Neural crest cell (in vitro differentiated cells): Measurements from ENCODE around the gene KMT2E. TPM values are rescaled to one million over a fixed set of nuclear protein-coding genes. Genes with fewer than 3 reads are reported as not detected.
"Not testable (repeated sequence)": the region's sequence is repeated elsewhere in the genome, so short reads cannot be mapped to it uniquely, and the experiment has no call there.

Experiments
- DNase-seq: peaks from one replicate; pipeline ENCODE4 v3.0.0; 2021; ENCODE audit warnings: low read depth, mixed read lengths, low spot score
- H3K27ac Mint-ChIP-seq: one replicate; pipeline ENCODE4 v1.8.0; 2021; ENCODE audit warnings: mild to moderate bottlenecking, mixed read lengths; ENCODE audit not compliant: unreplicated experiment
- H3K27me3 Mint-ChIP-seq: 2 replicates; pipeline ENCODE4 v1.8.0; 2021; ENCODE audit warnings: low read depth, mild to moderate bottlenecking, mixed read lengths
- H3K36me3 Mint-ChIP-seq: 2 replicates; pipeline ENCODE4 v1.8.0; 2021; ENCODE audit warnings: low read depth, mild to moderate bottlenecking, mixed read lengths
- H3K4me1 Mint-ChIP-seq: 2 replicates; pipeline ENCODE4 v1.8.0; 2021; ENCODE audit warnings: mixed read lengths
- H3K4me3 Mint-ChIP-seq: one replicate; pipeline ENCODE4 v1.8.0; 2021; ENCODE audit warnings: mild to moderate bottlenecking, mixed read lengths
- H3K9me3 Mint-ChIP-seq: 2 replicates; pipeline ENCODE4 v1.8.0; 2021; ENCODE audit warnings: mixed read lengths
- total RNA-seq: library from RNA; stranded (reverse); gene quantifications from 2 replicates; pipeline ENCODE4 v1.2.1, GENCODE V29; 2021
- TF ChIP-seq, protein P1 (sequence below): fragments of 200-600 bp; sonication (generic); conservative IDR thresholded peaks from 2 replicates; pipeline ENCODE4 v1.5.0; 2021; ENCODE audit warnings: antibody characterized with exemption, mild to moderate bottlenecking

KMT2E gene
- total RNA-seq, 1 donor from 2014 or later, result 75.5 TPM

DNA sequence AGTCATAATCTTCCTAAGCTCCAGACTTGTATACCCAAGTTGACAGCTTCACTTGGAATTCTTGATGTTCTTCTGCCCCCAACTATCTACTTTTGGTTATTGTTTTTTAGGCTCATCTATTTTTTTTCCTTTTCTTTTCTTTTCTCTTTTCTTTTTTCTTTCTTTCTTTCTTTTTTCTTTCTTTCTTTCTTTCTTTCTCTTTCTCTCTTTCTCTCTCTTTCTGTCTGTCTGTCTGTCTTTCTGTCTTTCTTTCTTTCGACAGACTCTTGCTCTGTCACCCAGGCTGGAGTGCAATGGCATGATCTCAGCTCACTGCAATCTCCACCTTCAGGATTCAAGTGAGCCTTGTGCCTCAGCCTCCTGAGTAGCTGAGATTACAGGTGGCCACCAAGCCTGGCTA lies 36.5 kb downstream of the KMT2E start:
- DNase-seq, result no peak
- Mint-ChIP-seq H3K36me3 (peaks cover 14% of the 10 kb centered on the region), H3K4me3 (no peak overlapping the region), H3K27me3 (no peaks in the 10 kb centered on the region), H3K4me1 (no peaks in the 10 kb centered on the region), H3K9me3 (no peaks in the 10 kb centered on the region), H3K27ac (peak overlapping the region; percentile 84)
- TF ChIP-seq, protein P1, sequence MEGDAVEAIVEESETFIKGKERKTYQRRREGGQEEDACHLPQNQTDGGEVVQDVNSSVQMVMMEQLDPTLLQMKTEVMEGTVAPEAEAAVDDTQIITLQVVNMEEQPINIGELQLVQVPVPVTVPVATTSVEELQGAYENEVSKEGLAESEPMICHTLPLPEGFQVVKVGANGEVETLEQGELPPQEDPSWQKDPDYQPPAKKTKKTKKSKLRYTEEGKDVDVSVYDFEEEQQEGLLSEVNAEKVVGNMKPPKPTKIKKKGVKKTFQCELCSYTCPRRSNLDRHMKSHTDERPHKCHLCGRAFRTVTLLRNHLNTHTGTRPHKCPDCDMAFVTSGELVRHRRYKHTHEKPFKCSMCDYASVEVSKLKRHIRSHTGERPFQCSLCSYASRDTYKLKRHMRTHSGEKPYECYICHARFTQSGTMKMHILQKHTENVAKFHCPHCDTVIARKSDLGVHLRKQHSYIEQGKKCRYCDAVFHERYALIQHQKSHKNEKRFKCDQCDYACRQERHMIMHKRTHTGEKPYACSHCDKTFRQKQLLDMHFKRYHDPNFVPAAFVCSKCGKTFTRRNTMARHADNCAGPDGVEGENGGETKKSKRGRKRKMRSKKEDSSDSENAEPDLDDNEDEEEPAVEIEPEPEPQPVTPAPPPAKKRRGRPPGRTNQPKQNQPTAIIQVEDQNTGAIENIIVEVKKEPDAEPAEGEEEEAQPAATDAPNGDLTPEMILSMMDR, result no peak

DNA sequence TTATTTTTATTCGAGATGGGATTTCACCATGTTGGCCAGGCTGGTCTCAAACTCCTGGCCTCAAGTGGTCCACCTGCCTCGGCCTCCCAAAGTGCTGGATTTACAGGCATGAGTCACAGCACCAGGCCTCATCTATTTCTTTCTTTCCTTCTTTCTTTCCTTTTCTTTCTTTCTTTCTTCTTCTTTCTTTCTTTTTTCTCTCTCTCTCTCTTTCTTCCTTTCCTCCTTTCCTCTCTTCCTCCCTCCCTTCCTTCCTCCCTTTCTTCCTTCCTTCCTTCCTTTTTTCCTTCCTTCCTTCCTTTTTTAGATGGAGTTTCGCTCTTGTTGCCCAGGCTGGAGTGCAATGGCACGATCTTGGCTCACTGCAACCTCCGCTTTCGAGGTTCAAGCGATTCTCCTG lies 36.9 kb downstream of the KMT2E start:
- H3K27ac Mint-ChIP-seq, H3K4me1 Mint-ChIP-seq, H3K27me3 Mint-ChIP-seq, DNase-seq, H3K9me3 Mint-ChIP-seq, H3K4me3 Mint-ChIP-seq: not testable (repeated sequence)
- H3K36me3 Mint-ChIP-seq, result peaks cover 16% of the 10 kb centered on the region

DNA sequence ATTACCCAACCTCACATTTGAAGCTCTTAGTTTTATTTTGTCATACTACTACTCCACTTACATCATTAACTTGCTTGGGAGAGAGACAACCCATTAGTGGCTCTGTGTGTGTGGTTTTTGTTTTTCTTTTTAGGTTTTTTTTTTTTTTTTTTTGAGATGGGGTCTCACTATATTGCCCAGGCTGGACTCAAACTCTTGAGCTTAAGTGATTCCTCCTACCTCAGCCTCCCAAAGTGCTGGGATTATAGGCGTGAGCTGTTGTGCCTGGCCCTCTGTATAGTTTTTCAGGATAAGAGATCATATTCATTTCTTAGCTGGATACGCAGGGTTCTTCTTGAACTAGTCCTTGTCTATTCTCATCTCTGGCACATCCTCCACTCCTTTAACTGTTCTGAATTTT lies 41.1 kb downstream of the KMT2E start:
- TF ChIP-seq, protein P1, result no peak
- H3K36me3 Mint-ChIP-seq, result peaks cover 11% of the 10 kb centered on the region
- H3K9me3 Mint-ChIP-seq, result no peaks in the 10 kb centered on the region
- no peak overlapping the region for H3K4me3 Mint-ChIP-seq
- no peak overlapping the region for H3K27ac Mint-ChIP-seq
- no peak for DNase-seq
- H3K4me1 Mint-ChIP-seq, result no peaks in the 10 kb centered on the region
- H3K27me3 Mint-ChIP-seq, result no peaks in the 10 kb centered on the region

DNA sequence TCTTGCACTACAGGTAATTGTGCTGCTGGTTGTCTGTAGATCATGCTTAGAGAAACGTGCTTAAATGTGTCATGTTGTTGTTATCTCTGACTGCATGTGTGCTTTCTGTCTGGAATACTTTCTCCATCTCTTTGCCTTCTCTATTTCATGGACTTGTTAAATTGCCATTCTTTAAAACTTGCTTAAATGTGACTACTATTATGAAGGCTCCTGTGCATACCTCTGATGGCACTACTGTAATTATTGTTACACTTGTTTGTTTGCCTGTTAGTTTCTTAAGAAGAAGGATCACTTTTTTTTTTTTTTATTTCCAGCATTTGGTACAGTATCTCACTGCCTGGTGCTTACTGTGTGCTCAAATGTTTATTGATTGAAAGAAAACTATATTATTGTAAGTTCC lies 41.6 kb downstream of the KMT2E start:
- DNase-seq, result no peak
- no peaks in the 10 kb centered on the region for H3K27me3 Mint-ChIP-seq
- no peaks in the 10 kb centered on the region for H3K9me3 Mint-ChIP-seq
- no peak overlapping the region for H3K4me3 Mint-ChIP-seq
- H3K36me3 Mint-ChIP-seq, result peaks cover 11% of the 10 kb centered on the region
- H3K4me1 Mint-ChIP-seq, result no peaks in the 10 kb centered on the region
- H3K27ac Mint-ChIP-seq, result no peak overlapping the region
- TF ChIP-seq, protein P1, result no peak

DNA sequence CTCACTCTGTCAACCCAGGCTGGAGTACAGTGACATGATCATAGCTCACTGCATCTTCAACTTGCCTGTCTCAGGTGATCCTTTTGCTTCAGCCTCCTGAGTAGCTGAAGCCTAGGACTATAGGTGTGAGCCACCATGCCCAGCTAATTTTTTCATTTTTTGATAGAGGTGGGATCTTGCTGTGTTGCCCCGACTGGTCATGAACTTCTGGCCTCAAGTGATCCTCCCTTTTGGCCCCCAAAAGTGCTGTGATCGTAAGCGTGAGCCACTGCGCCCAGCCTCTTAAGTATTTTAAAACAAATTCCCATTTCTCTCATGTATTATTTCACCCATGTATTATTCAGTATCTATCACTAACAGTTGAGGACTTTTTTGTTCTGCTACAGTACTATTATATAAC lies 43.5 kb downstream of the KMT2E start:
- no peak overlapping the region for H3K4me3 Mint-ChIP-seq
- DNase-seq, result no peak
- no peak overlapping the region for H3K27ac Mint-ChIP-seq
- H3K27me3 Mint-ChIP-seq, result no peaks in the 10 kb centered on the region
- H3K36me3 Mint-ChIP-seq, result peaks cover 4% of the 10 kb centered on the region
- H3K9me3 Mint-ChIP-seq, result no peaks in the 10 kb centered on the region
- TF ChIP-seq, protein P1, result no peak
- no peaks in the 10 kb centered on the region for H3K4me1 Mint-ChIP-seq

DNA sequence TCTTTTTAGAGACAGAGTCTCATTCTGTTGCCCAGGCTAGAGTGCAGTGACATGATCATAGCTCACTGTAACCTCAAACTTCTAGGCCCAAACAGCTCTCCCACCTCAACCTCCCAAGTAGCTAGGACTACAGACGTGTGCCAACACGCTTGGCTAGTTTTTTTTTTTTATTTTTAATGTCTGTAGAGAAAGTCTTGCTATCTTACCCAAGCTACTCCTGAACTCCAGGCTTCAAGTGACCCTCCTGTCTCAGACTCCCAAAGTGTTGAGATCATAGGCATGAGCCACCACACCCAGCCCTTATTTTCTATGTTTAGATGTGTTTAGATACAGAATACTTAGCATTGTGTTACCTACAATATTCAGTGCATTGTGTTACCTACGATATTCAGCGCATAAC lies 46.4 kb downstream of the KMT2E start:
- Mint-ChIP-seq H3K4me1 (no peaks in the 10 kb centered on the region), H3K27me3 (no peaks in the 10 kb centered on the region), H3K36me3 (peaks cover 2% of the 10 kb centered on the region), H3K27ac (no peak overlapping the region), H3K9me3 (no peaks in the 10 kb centered on the region), H3K4me3 (no peak overlapping the region)
- DNase-seq, result no peak
- TF ChIP-seq, protein P1, result no peak
